Cardiac fibroblast (primary cell): Measurements from ENCODE around the gene EFCAB13.

Source experiments
- DNase-seq, 2 donors: peaks; one replicate each; pipeline versions ENCODE4 v3.0.0 to v3.0.0-alpha.2; 2010; ENCODE audit warnings: low read depth in 2 of 2
- H3K4me3 ChIP-seq, 2 donors: replicated peaks in 1 of 2; 1 replicate in 1 of 2; 2 replicates in 1 of 2; pipeline ENCODE4 v1.5.1; 2011; ENCODE audit warnings: low read depth in 2 of 2, low read length in 2 of 2, mild to moderate bottlenecking in 2 of 2, moderate library complexity in 1 of 2
- TF ChIP-seq, protein P1 (sequence below): IDR thresholded peaks from one replicate; pipeline ENCODE4 v1.5.1; 2011; ENCODE audit warnings: low read depth, mild to moderate bottlenecking, low read length, inconsistent platforms

Gene EFCAB13

GRCh38 chr17:47315451-47316266 lies 8.1 kb upstream of the EFCAB13 start:
- DNase-seq = peak; percentile 89 to 98
- no peak overlapping the region for H3K4me3 ChIP-seq
- TF ChIP-seq, protein P1, sequence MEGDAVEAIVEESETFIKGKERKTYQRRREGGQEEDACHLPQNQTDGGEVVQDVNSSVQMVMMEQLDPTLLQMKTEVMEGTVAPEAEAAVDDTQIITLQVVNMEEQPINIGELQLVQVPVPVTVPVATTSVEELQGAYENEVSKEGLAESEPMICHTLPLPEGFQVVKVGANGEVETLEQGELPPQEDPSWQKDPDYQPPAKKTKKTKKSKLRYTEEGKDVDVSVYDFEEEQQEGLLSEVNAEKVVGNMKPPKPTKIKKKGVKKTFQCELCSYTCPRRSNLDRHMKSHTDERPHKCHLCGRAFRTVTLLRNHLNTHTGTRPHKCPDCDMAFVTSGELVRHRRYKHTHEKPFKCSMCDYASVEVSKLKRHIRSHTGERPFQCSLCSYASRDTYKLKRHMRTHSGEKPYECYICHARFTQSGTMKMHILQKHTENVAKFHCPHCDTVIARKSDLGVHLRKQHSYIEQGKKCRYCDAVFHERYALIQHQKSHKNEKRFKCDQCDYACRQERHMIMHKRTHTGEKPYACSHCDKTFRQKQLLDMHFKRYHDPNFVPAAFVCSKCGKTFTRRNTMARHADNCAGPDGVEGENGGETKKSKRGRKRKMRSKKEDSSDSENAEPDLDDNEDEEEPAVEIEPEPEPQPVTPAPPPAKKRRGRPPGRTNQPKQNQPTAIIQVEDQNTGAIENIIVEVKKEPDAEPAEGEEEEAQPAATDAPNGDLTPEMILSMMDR = peak; percentile 73

- peak; percentile 32 to 84 for DNase-seq
- TF ChIP-seq, protein P1 = no peak
- no peak overlapping the region for H3K4me3 ChIP-seq
Measured at GRCh38 chr17:47316311-47316710, 7.4 kb upstream of the EFCAB13 start.

DNA sequence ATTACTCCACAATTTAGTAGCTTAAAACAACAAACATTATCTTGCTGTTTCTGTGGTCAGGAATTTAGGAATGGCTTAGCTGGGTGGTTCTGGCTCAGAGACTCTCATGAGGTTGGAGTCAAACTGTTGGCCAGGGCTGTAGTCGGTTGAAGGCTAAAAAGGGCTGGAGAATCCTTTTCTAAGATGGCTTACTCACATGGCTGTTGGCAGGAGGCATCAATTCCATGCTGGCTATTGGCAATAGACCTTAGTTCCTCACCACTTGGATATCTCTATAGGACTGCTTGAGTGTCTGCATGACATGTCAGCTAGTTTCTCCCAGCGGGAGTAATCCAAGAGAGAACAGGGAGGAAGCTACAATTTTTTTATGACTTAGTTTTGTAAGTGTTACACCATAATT lies 6.6 kb upstream of the EFCAB13 start:
- TF ChIP-seq, protein P1 = no peak
- DNase-seq = peak; percentile 44 to 53
- H3K4me3 ChIP-seq = no peak overlapping the region

- DNase-seq = no peak
- no peak overlapping the region for H3K4me3 ChIP-seq
- TF ChIP-seq, protein P1 = no peak
Measured at GRCh38 chr17:47318197-47318918, 5.4 kb upstream of the EFCAB13 start.

DNA sequence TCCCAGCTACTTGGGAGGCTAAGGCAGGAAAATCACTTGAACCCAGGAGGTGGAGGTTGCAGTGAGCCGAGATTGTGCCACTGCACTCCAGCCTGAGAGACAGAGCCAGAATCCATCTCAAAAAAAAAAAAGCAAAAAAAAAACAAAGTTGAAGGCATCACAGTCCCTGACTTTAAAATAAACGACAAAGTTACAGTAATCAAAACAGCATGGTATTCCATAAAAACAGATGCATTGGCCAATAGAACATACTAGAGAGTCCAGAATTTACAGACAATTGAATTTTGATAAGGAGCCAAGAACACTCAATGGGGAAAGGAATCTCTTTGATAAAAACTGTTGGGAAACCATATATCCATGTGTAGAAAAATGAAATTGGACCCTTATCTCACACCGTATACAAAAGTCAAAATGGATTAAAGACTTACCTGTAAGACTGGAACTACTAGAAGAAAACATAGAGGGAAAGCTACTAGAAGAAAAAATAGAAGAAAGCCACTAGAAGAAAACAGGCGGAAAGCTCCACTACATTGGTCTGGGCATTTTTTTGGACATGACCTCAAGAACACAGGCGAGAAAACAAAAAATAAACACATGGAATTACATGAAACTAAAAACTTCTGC lies 2.8 kb upstream of the EFCAB13 start:
- no peak overlapping the region for H3K4me3 ChIP-seq
- DNase-seq = no peak
- TF ChIP-seq, protein P1 = no peak

DNA sequence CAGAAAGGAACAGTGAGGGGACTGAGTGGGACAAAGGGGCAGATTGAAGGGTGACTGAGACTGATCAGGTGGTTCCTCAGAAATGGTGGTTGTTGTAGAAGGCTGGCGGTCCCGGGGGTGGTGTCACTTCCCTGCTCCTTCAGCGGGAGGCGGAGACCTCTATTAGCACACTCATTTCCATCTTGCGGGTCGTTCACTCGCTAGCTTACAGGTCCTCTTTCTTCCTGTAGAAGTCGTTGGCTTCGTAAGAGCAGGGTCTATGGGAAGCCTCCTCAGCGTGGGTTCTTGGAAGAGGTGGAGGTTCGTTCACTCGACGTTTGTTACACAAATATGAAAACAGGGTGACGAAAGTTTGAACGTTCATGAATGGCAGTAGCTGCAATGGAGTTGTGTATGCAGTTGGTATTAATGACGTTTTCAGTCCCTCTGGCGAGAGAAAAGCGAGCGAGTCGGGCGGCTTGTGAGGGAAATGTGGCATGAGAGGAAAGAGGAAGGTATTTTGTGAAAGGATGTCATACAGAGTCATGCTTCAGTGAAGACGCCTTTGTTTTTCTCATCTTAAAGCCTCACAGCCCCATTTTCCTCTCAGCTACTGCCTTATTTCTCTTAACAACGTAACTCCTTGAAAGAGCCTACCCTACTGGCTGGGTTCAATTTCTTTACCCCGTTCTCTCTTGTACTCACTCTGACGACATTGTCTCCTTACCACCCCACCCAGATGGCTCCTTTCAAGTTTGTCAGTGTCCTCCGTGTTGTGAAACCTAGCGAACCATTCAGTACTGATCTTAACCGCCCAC lies 667 bp downstream of the EFCAB13 start:
- peak; percentile 51 to 74 for DNase-seq
- peak overlapping the region; percentile 65 for H3K4me3 ChIP-seq
- TF ChIP-seq, protein P1 = no peak
